Measurements from ENCODE around the gene PPP1CB. TPM values are rescaled to one million over a fixed set of nuclear protein-coding genes. Genes with fewer than 3 reads are reported as not detected.
"Not testable (repeated sequence)": the region's sequence is repeated elsewhere in the genome, so short reads cannot be mapped to it uniquely, and the experiment has no call there.

The PPP1CB gene
- total and polyA plus RNA-seq, 12 donors, result 81.8 to 525 (median 418) TPM

GRCh38 chr2:28779001-28779400, 27.4 kb downstream of the PPP1CB start:
- WGBS, 2 donors, result 96 to 100% methylated on average over 2 of the region's 2 CpGs
- TF ChIP-seq CTCF (IDR thresholded peaks at IDR 0.05), result no peak
- H3K27me3 ChIP-seq, result no peaks in the 10 kb centered on the region
- H3K4me3 ChIP-seq, result no peak overlapping the region
- peaks cover 0 to 76% (median 55%) of the 10 kb centered on the region in 9 donors for H3K36me3 ChIP-seq
- ATAC-seq (no peak), DNase-seq (no peak)
- H3K27ac ChIP-seq, result no peak overlapping the region
- no peaks in the 10 kb centered on the region for H3K9me3 ChIP-seq
- peaks cover 0 to 46% (median 33%) of the 10 kb centered on the region in 9 donors for H3K4me1 ChIP-seq
- intact Hi-C loops (cut with DNase I), result no loop called here

GRCh38 chr2:28780496-28780895, 28.9 kb downstream of the PPP1CB start:
- WGBS, 2 donors, result 90 to 92% methylated on average over 2 of the region's 2 CpGs
- TF ChIP-seq CTCF (IDR thresholded peaks at IDR 0.05), result no peak
- Histone ChIP-seq H3K4me3 (no peak overlapping the region), H3K27ac (no peak overlapping the region), H3K27me3 (no peaks in the 10 kb centered on the region), H3K36me3 (peaks cover 0 to 91% (median 69%) of the 10 kb centered on the region in 9 donors), H3K4me1 (peaks cover 0 to 32% (median 22%) of the 10 kb centered on the region in 9 donors), H3K9me3 (no peaks in the 10 kb centered on the region)
- intact Hi-C loops (cut with DNase I), result no loop called here
- DNase-seq (no peak), ATAC-seq (no peak)

DNA sequence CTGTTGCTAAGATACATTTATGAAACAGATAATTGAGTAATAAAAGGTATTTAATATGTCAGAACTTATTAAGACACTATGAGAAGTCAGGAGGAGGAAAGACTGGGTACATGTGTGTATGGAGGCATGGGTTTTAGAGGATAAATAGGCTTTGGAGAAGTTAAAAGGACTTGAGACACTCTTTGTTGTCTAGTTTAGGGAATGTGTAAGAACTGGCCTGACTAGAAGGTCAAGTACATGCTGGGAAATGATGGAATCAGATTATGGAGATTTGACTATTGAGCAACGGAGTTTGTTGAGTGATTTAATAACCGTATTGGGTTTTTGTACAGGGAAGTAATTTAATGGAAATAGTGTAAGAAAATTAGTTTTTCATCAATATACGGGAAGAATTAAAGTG, 30.8 kb downstream of the PPP1CB start:
- Histone ChIP-seq H3K27me3 (no peaks in the 10 kb centered on the region), H3K27ac (no peak overlapping the region), H3K9me3 (no peaks in the 10 kb centered on the region), H3K4me3 (no peak overlapping the region), H3K36me3 (peaks cover 0 to 100% (median 82%) of the 10 kb centered on the region in 9 donors), H3K4me1 (peaks cover 0 to 13% (median 3%) of the 10 kb centered on the region in 9 donors)
- intact Hi-C loops (cut with DNase I), result no loop called here
- ATAC-seq, result no peak
- WGBS, 2 donors, result 64 to 78% methylated on average over 3 of the region's 3 CpGs
- no peak for DNase-seq
- no peak for TF ChIP-seq CTCF (IDR thresholded peaks at IDR 0.05)

DNA sequence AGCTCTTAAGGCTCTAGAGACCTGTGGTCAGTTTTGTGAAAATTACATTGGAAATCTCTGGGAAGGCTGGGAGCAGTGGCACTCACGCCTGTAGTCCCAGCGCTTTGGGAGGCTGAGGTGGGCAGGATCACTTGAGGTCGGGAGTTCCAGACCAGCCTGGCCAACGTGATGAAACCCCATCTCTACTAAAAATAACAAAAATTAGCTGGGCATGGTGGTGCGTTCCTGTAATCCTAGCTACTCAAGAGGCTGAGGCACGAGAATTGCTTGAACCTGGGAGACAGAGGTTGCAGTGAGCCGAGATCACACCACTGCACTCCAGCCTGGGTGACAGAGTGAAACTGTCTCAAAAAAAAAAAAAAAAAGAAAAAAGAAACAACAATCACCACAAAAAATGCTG, 32.9 kb downstream of the PPP1CB start:
- H3K4me3 ChIP-seq; ATAC-seq; H3K4me1 ChIP-seq; intact Hi-C loops (cut with DNase I); H3K27me3 ChIP-seq; DNase-seq; H3K9me3 ChIP-seq: not testable (repeated sequence)
- WGBS, 2 donors, result 72 to 74% methylated on average over 7 of the region's 7 CpGs
- Histone ChIP-seq H3K27ac (peak overlapping the region in 1 of 10 donors; percentile 2), H3K36me3 (peaks cover 0 to 100% (median 85%) of the 10 kb centered on the region in 9 donors)

DNA sequence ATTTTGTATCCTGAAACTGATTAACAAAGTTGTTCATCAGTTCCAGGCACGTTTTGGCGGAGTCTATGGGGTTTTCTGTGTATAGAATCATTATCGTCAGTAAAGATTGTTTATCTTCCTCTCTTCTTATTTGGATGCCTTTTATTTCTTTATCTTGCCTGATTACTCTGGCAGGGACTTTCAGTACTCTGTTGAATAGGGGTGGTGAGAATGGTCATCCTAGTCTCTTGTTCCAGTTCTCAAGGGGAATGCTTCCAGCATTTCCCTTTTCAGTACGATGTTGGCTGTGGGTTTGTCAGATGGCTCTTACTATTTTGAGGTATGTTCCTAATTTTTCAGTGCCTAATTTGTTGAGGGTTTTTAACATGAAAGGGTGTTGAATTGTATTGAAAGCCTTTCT, 45.0 kb downstream of the PPP1CB start:
- ATAC-seq, result peak in 2 of 8 donors; percentile 46 to 47
- no peak overlapping the region for H3K27ac ChIP-seq

More for the DNA sequence above, 45.0 kb downstream of the PPP1CB start:
- intact Hi-C loops (cut with DNase I), result no loop called here
- Histone ChIP-seq H3K36me3 (peaks cover 0 to 100% (median 55%) of the 10 kb centered on the region in 9 donors), H3K27me3 (no peaks in the 10 kb centered on the region), H3K4me1 (peaks cover 0 to 9% (median 0%) of the 10 kb centered on the region in 9 donors), H3K9me3 (peaks cover 0 to 36% (median 0%) of the 10 kb centered on the region in 11 donors), H3K4me3 (no peak overlapping the region)
- no peak for DNase-seq
- WGBS, 2 donors, result 41 to 50% methylated on average over 4 of the region's 4 CpGs
- no peak for TF ChIP-seq CTCF (IDR thresholded peaks at IDR 0.05)

Measured in heart right ventricle (tissue), 16 donors.